Measurements from ENCODE around the gene NKIRAS1. TPM values are rescaled to one million over a fixed set of nuclear protein-coding genes. Genes with fewer than 3 reads are reported as not detected.

The NKIRAS1 gene
- total RNA-seq, 1 experiment from 2014 or later = 12.0 TPM

- DNase-seq (ENCODE audit: low read depth, low spot score) (no peak), ATAC-seq (no peak)
- Histone ChIP-seq H3K27me3 (ENCODE audit: insufficient read depth, low read length) (no peaks in the 10 kb centered on the region), H3K9me2 (ENCODE audit: insufficient read depth) (no peaks in the 10 kb centered on the region), H3K27ac (ENCODE audit: low read depth, low read length) (no peak overlapping the region), H2AFZ (ENCODE audit: low read depth, low read length, poor library complexity, severe bottlenecking) (no peak overlapping the region), H3K36me3 (ENCODE audit: control insufficient read depth in 1 of 2, insufficient read depth in 2 of 2, low read length in 2 of 2) (peaks cover 2 to 3% of the 10 kb centered on the region in 2 experiments; a peak in 3 of 4 replicates), H3K4me1 (ENCODE audit: control insufficient read depth in 1 of 2, insufficient read depth in 2 of 2, low read length in 2 of 2) (peaks cover 0 to 6% of the 10 kb centered on the region in 2 experiments; a peak in 3 of 4 replicates), H3K9me3 (ENCODE audit: control insufficient read depth in 1 of 2, insufficient read depth in 1 of 2, low read depth in 1 of 2, low read length in 2 of 2) (no peaks in the 10 kb centered on the region), H3K79me2 (ENCODE audit: insufficient read depth, low read length) (peaks cover 43% of the 10 kb centered on the region), H3K4me2 (ENCODE audit: low read length) (no peak overlapping the region), H3K9ac (ENCODE audit: low read length) (no peak overlapping the region), H4K20me1 (ENCODE audit: insufficient read depth) (no peaks in the 10 kb centered on the region), H3K4me3 (replicated peaks in 1 of 2; ENCODE audit: low read depth in 1 of 2, low read length in 2 of 2) (no peak overlapping the region)
- ChIA-PET CTCF (no interaction called here), POLR2A (no interaction called here), RAD21 (ENCODE audit: low non-redundant PET in 1 of 2, low total read pairs in 2 of 2, uncharacterized antibody in 2 of 2, unreplicated experiment in 2 of 2) (no interaction called here)
- TF ChIP-seq ELF1 (IDR thresholded peaks at IDR 0.05; ENCODE audit: borderline replicate concordance, low read depth) (no peak), EZH2phosphoT487 (IDR thresholded peaks at IDR 0.05; ENCODE audit: borderline replicate concordance) (no peak), ZFX (IDR thresholded peaks at IDR 0.05) (no peak), FOSL1 (IDR thresholded peaks at IDR 0.05; ENCODE audit: low read depth) (no peak), SRF (IDR thresholded peaks at IDR 0.05; ENCODE audit: low read depth) (no peak), SP1 (IDR thresholded peaks at IDR 0.05; ENCODE audit: low read depth) (no peak), EZH2 (IDR thresholded peaks at IDR 0.05) (no peak), RAD21 (IDR thresholded peaks at IDR 0.05; ENCODE audit: low read depth) (no peak), EGR1 (IDR thresholded peaks at IDR 0.05; ENCODE audit: low read depth) (no peak), REST (IDR thresholded peaks at IDR 0.05; ENCODE audit: low read depth) (no peak), TCF7L2 (IDR thresholded peaks at IDR 0.05; ENCODE audit: borderline replicate concordance, extremely low read depth, insufficient read depth, insufficient read length) (no peak), POLR2A (IDR thresholded peaks at IDR 0.05; ENCODE audit: borderline replicate concordance, extremely low read depth, insufficient read depth, insufficient read length) (no peak), ZBTB33 (IDR thresholded peaks at IDR 0.05; ENCODE audit: extremely low read depth, insufficient replicate concordance, low read length) (no peak)
- intact Hi-C loops (cut with micrococcal nuclease) = loop anchor here (5.0 kb wide), 1 partner anchor 796 kb away; no protein-coding TSS in a partner anchor
- no TSS peak for BruUV-seq (replicated peaks)
These were observed 30.5 kb downstream of the NKIRAS1 start for GRCh38 chr3:23886311-23886710.

Measured in HCT116 (cell line).